Vagina (tissue), 2 donors: ENCODE data around the gene DBNDD2.

Experiments used
- POLR2A ChIP-seq, 2 donors: fragments of 450-650 bp; IDR thresholded peaks; one replicate each; pipeline ENCODE4 v1.6.1; 2017; ENCODE audit warnings: antibody characterized with exemption in 2 of 2, mild to moderate bottlenecking in 2 of 2, moderate library complexity in 2 of 2
- POLR2AphosphoS5 ChIP-seq, 2 donors: sonication (generic); formaldehyde crosslinking; IDR thresholded peaks; one replicate each; pipeline ENCODE4 v1.9.0; 2017; ENCODE audit warnings: antibody characterized with exemption in 2 of 2, mild to moderate bottlenecking in 2 of 2, low read depth in 1 of 2; ENCODE audit not compliant: insufficient read depth in 1 of 2
- TF ChIP-seq, protein P1 (sequence below), 3 experiments: fragments of 450-650 bp in 2 of 3; fragments of 200-600 bp in 1 of 3; sonication (generic) in 1 of 3; IDR thresholded peaks; one replicate each; pipeline ENCODE4 v1.5.1; 2017 to 2019; ENCODE audit warnings: antibody characterized with exemption in 3 of 3, mild to moderate bottlenecking in 2 of 3, moderate library complexity in 2 of 3

GRCh38 chr20:45402946-45403345, 5.1 kb upstream of the DBNDD2 start:
- no peak for TF ChIP-seq POLR2AphosphoS5 (IDR thresholded peaks at IDR 0.05; ENCODE audit: insufficient read depth in 1 of 2, low read depth in 1 of 2)
- TF ChIP-seq POLR2A (IDR thresholded peaks at IDR 0.05), result no peak
- TF ChIP-seq, protein P1, sequence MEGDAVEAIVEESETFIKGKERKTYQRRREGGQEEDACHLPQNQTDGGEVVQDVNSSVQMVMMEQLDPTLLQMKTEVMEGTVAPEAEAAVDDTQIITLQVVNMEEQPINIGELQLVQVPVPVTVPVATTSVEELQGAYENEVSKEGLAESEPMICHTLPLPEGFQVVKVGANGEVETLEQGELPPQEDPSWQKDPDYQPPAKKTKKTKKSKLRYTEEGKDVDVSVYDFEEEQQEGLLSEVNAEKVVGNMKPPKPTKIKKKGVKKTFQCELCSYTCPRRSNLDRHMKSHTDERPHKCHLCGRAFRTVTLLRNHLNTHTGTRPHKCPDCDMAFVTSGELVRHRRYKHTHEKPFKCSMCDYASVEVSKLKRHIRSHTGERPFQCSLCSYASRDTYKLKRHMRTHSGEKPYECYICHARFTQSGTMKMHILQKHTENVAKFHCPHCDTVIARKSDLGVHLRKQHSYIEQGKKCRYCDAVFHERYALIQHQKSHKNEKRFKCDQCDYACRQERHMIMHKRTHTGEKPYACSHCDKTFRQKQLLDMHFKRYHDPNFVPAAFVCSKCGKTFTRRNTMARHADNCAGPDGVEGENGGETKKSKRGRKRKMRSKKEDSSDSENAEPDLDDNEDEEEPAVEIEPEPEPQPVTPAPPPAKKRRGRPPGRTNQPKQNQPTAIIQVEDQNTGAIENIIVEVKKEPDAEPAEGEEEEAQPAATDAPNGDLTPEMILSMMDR (IDR thresholded peaks at IDR 0.05), result no peak
